HepG2 (cell line): ENCODE results near the gene RPS6KA2. TPM values are rescaled to one million over a fixed set of nuclear protein-coding genes. Genes with fewer than 3 reads are reported as not detected.

Experiments
- ATAC-seq: fragments of 200-7000 bp; cut with Tn5 transposase; 3 replicates; pipeline ENCODE4 v1.9.1; 2020; ENCODE audit warnings: mild to moderate bottlenecking, moderate library complexity
- BruUV-seq: library from RNA; stranded (reverse); fragments of 400-500 nt; replicated peaks from 2 replicates; lab custom pipeline; 2021; lab: Mats Ljungman, UMichigan
- CTCF ChIA-PET: fragments of 300-600 bp; formaldehyde crosslinking; extraction: SDS; loops from one replicate; lab custom pipeline; 2021; ENCODE audit warnings: low total read pairs, inconsistent platforms, low intra/inter-chr PET ratio; lab: Yijun Ruan, JAX
- POLR2A ChIA-PET: fragments of 350-600 bp; sonication (Branson Sonifier 250); formaldehyde crosslinking; loops from one replicate; lab custom pipeline; 2020; ENCODE audit warnings: antibody characterized with exemption, inconsistent platforms; lab: Yijun Ruan, JAX
- DNase-seq: peaks from one replicate; pipeline ENCODE4 v3.0.0-alpha.2; 2015; ENCODE audit warnings: low spot score
- FAIRE-seq: peaks from 3 replicates; lab custom pipeline; 2011; peaks lifted over from hg19 to GRCh38; lab: Jason Lieb, UNC
- H2AFZ ChIP-seq: one replicate; pipeline ENCODE4 v1.6.1; 2011; ENCODE audit warnings: low read length, inconsistent platforms
- H3K27ac ChIP-seq: fragments of 300-600 bp; 3 replicates; pipeline ENCODE4 v1.8.0; 2011; ENCODE audit warnings: mixed run types, mild to moderate bottlenecking, mixed read lengths, low read length, inconsistent platforms; ENCODE audit not compliant: insufficient read depth; ENCODE audit errors: extremely low read length
- H3K27me3 ChIP-seq, 2 experiments: fragments of 200-600 bp in 1 of 2; 2 replicates in 1 of 2; 3 replicates in 1 of 2; pipeline versions ENCODE4 v1.6.0 to v1.8.0; 2011; ENCODE audit warnings: low read length in 2 of 2, mild to moderate bottlenecking in 2 of 2, moderate library complexity in 2 of 2, inconsistent platforms in 1 of 2; ENCODE audit not compliant: insufficient read depth in 2 of 2, control insufficient read depth in 1 of 2
- H3K36me3 ChIP-seq, 2 experiments: fragments of 200-600 bp in 1 of 2; replicated peaks in 1 of 2; 2 replicates in 1 of 2; 3 replicates in 1 of 2; pipeline versions ENCODE4 v1.5.1 to v1.8.0; 2011; ENCODE audit warnings: low read length in 2 of 2, inconsistent platforms in 1 of 2; ENCODE audit not compliant: insufficient read depth in 2 of 2, control insufficient read depth in 1 of 2
- H3K4me1 ChIP-seq: 2 replicates; pipeline ENCODE4 v1.5.1; 2012; ENCODE audit warnings: low read length, inconsistent platforms; ENCODE audit not compliant: insufficient read depth
- H3K4me2 ChIP-seq: 2 replicates; pipeline ENCODE4 v1.6.0; 2011; ENCODE audit warnings: low read depth, low read length, inconsistent platforms
- H3K4me3 ChIP-seq, 3 experiments: fragments of 200-600 bp in 1 of 3; sonication (generic), shearing (Covaris generic) in 1 of 3; replicated peaks in 1 of 3; 2 replicates each; pipeline ENCODE4 v1.5.1; 2011 to 2016; ENCODE audit warnings: low read length in 3 of 3, inconsistent platforms in 2 of 3, low read depth in 2 of 3, mild to moderate bottlenecking in 2 of 3, control low read depth in 1 of 3, mixed read lengths in 1 of 3; ENCODE audit not compliant: insufficient read depth in 1 of 3
- H3K79me2 ChIP-seq: one replicate; pipeline ENCODE4 v1.6.1; 2011; ENCODE audit warnings: low read length, inconsistent platforms; ENCODE audit not compliant: insufficient read depth
- H3K9ac ChIP-seq: 2 replicates; pipeline ENCODE4 v1.6.0; 2011; ENCODE audit warnings: mild to moderate bottlenecking, low read depth, low read length, inconsistent platforms; ENCODE audit not compliant: insufficient read depth
- H3K9me3 ChIP-seq: 2 replicates; pipeline ENCODE4 v1.5.1; 2012; ENCODE audit warnings: mild to moderate bottlenecking, low read length
- H4K20me1 ChIP-seq: 2 replicates; pipeline ENCODE4 v1.6.0; 2011; ENCODE audit warnings: inconsistent platforms, mild to moderate bottlenecking, low read length, moderate library complexity; ENCODE audit not compliant: insufficient read depth
- ATAD3A ChIP-seq: sonication (generic); formaldehyde crosslinking; IDR thresholded peaks from 2 replicates; pipeline ENCODE4 v1.4.0; 2020; ENCODE audit warnings: missing genetic modification reagents
- ATF7 ChIP-seq, 2 experiments: fragments of 450-650 bp in 1 of 2; sonication (generic) in 1 of 2; formaldehyde crosslinking in 1 of 2; IDR thresholded peaks; 2 replicates each; pipeline versions ENCODE4 v1.4.0 to v1.6.1; 2016 to 2020; ENCODE audit warnings: antibody characterized with exemption in 1 of 2, mild to moderate bottlenecking in 1 of 2, missing genetic modification reagents in 1 of 2
- ATRX ChIP-seq: sonication (generic); formaldehyde crosslinking; IDR thresholded peaks from 2 replicates; pipeline ENCODE4 v1.4.0; 2020; ENCODE audit warnings: missing genetic modification reagents, borderline replicate concordance
- CREB1 ChIP-seq, 2 experiments: fragments of 450-650 bp in 1 of 2; IDR thresholded peaks; 2 replicates each; pipeline ENCODE4 v1.6.1; 2016 to 2017; ENCODE audit warnings: control low read depth in 1 of 2, mild to moderate bottlenecking in 1 of 2, missing compliant biosample characterization in 1 of 2, missing genetic modification characterization in 1 of 2
- FOXA3 ChIP-seq: IDR thresholded peaks from 2 replicates; pipeline ENCODE4 v1.6.1; 2016; ENCODE audit warnings: missing genetic modification reagents, missing compliant biosample characterization
- HNF4G ChIP-seq, 2 experiments: sonication (generic) in 1 of 2; formaldehyde crosslinking in 1 of 2; IDR thresholded peaks; 2 replicates each; pipeline versions ENCODE4 v1.4.0 to v1.6.1; 2011 to 2020; ENCODE audit warnings: borderline replicate concordance in 2 of 2, low read depth in 2 of 2, mild to moderate bottlenecking in 2 of 2, low read length in 1 of 2, missing genetic modification reagents in 1 of 2, moderate library complexity in 1 of 2
- NKX3-1 ChIP-seq: sonication (generic); formaldehyde crosslinking; IDR thresholded peaks from 2 replicates; pipeline ENCODE4 v1.5.0; 2020; ENCODE audit warnings: missing genetic modification reagents
- RAD51 ChIP-seq: fragments of 450-650 bp; IDR thresholded peaks from 2 replicates; pipeline ENCODE4 v1.6.1; 2016; ENCODE audit warnings: borderline replicate concordance
- SMAD1 ChIP-seq: sonication (generic); formaldehyde crosslinking; IDR thresholded peaks from 2 replicates; pipeline ENCODE4 v1.4.0; 2020; ENCODE audit warnings: missing genetic modification reagents, low read depth, mild to moderate bottlenecking, borderline replicate concordance
- SSRP1 ChIP-seq: IDR thresholded peaks from 2 replicates; pipeline ENCODE4 v1.6.1; 2016; ENCODE audit warnings: control low read depth
- ZNF138 ChIP-seq: sonication (generic); formaldehyde crosslinking; IDR thresholded peaks from 2 replicates; pipeline ENCODE4 v1.5.0; 2020; ENCODE audit warnings: mild to moderate bottlenecking, low read depth, missing genetic modification reagents
- ZNF432 ChIP-seq: sonication (generic); formaldehyde crosslinking; IDR thresholded peaks from 2 replicates; pipeline ENCODE4 v1.5.0; 2020; ENCODE audit warnings: missing genetic modification reagents, mild to moderate bottlenecking, borderline replicate concordance
- ZNF572 ChIP-seq: sonication (generic); formaldehyde crosslinking; IDR thresholded peaks from 2 replicates; pipeline ENCODE4 v1.5.1; 2020; ENCODE audit warnings: mild to moderate bottlenecking, missing genetic modification reagents
- WGBS: methylation state at CpG from one replicate; pipeline ENCODE4 v1.1.6; 2017; ENCODE audit warnings: low lambda C conversion rate; 5-methylcytosine and 5-hydroxymethylcytosine counted together
- in situ Hi-C: cut with HindIII; loops from 2 replicates; pipeline ENCODE4 v1.10.0; 2017; ENCODE audit warnings: low pct_unique_long_range_greater_than_20kb; ENCODE audit not compliant: extremely low pct_ligation_motif_present
- intact Hi-C: fragments of 100-400 bp; cut with micrococcal nuclease; formaldehyde crosslinking; loops from one replicate; pipeline ENCODE4 v1.10.0; 2022; ENCODE audit not compliant: unreplicated experiment
- polyA plus RNA-seq, 8 experiments: library from polyadenylated mRNA; depleted of rRNA in 3 of 8; stranded (reverse) in 7 of 8; unstranded in 1 of 8; fragments of >200 nt; fragmentation: Illumina TruSeq in 4 of 8; extraction: Trizol in 4 of 8; gene quantifications; 2 replicates each; pipeline versions ENCODE4 v1.2.1 to v1.2.3, GENCODE V29; 2011 to 2016; ENCODE audit warnings: low read depth in 4 of 8, missing spikeins in 1 of 8, mixed read lengths in 1 of 8; ENCODE audit not compliant: insufficient read depth in 1 of 8
- total RNA-seq, 5 experiments: library from RNA; depleted of rRNA; stranded (reverse); fragments of >200 nt; fragmentation: Illumina TruSeq; extraction: Trizol; gene quantifications; 2 replicates each; pipeline ENCODE4 v1.2.3, GENCODE V29; 2016; ENCODE audit warnings: low read depth in 1 of 5
- TF ChIP-seq, protein P1 (sequence below): sonication (generic); formaldehyde crosslinking; conservative IDR thresholded peaks from 2 replicates; pipeline ENCODE4 v1.8.0; 2022; ENCODE audit warnings: mild to moderate bottlenecking, moderate library complexity, missing genetic modification reagents
- TF ChIP-seq, protein P2 (sequence below): sonication (generic); formaldehyde crosslinking; IDR thresholded peaks from 2 replicates; pipeline ENCODE4 v1.9.0; 2022; ENCODE audit warnings: low read depth, missing genetic modification reagents

The RPS6KA2 gene
- total and polyA plus RNA-seq, 2 of the 13 experiments (the other 11 are each of a cell fraction or from before 2014, with no cell fraction given): 0.22 to 0.38 TPM

DNA sequence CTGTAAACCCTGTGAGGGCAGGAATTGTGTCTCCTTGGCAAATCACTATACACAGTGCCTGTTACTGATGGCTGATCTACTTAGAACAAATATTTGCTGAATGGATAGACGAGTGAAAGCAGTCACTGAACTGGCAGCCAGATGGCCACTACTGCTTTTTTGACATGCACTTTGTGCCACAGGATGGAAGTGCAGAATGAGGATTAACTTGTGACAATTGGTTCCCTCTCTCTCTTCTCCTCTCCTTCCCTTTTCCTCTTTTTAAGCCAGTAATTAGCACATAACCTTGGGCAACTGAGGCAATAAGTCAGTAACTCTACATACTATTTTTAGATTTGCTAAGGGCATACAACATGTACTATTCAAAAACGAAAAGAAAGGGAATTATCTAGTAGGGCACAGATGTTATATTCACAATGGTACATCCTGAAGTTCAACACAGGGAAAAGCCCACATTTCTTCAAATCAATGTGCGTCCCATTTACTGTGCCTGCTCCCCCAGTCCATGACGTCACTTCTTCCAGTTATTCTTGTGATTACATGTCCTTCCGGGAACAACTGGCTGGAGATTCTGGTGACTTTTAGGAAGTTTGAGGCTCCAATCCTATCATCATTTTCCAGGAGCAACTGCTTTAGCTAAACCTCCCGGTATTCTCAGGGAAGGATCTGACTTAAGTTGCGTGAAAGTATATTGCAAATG lies 17.0 kb upstream of the RPS6KA2 start:
- in situ Hi-C loops: no loop called here

More for the DNA sequence above, 17.0 kb upstream of the RPS6KA2 start:
- Histone ChIP-seq H2AFZ (no peak overlapping the region), H3K27me3 (peaks cover 3 to 35% of the 10 kb centered on the region in 2 experiments), H4K20me1 (no peaks in the 10 kb centered on the region), H3K4me1 (no peaks in the 10 kb centered on the region), H3K27ac (no peak overlapping the region), H3K4me3 (no peak overlapping the region), H3K4me2 (no peak overlapping the region), H3K36me3 (no peaks in the 10 kb centered on the region), H3K79me2 (no peaks in the 10 kb centered on the region), H3K9ac (no peak overlapping the region), H3K9me3 (no peaks in the 10 kb centered on the region)
- BruUV-seq: no TSS peak
- FAIRE-seq (no peak), ATAC-seq (no peak), DNase-seq (no peak)
- 3% methylated on average over 7 of the region's 7 CpGs for WGBS
- intact Hi-C loops: no loop called here
- ChIA-PET POLR2A (no interaction called here), CTCF (no interaction called here)
- TF ChIP-seq SMAD1 (CRISPR knock-in tag) (no peak), ZNF432 (CRISPR knock-in tag) (no peak), ZNF138 (no peak), HNF4G (IDR thresholded peaks at IDR 0.05; ENCODE audit: borderline replicate concordance, low read depth, low read length) (no peak), HNF4G (CRISPR knock-in tag; IDR thresholded peaks at IDR 0.05; ENCODE audit: borderline replicate concordance, low read depth) (no peak), NKX3-1 (CRISPR knock-in tag) (no peak), ATRX (CRISPR knock-in tag) (no peak), RAD51 (no peak), ATAD3A (CRISPR knock-in tag) (no peak), SSRP1 (no peak), ZNF572 (CRISPR knock-in tag) (no peak), CREB1 (IDR thresholded peaks at IDR 0.05) (peak; percentile 96), CREB1 (CRISPR knock-in tag; IDR thresholded peaks at IDR 0.05) (no peak), FOXA3 (no peak), ATF7 (IDR thresholded peaks at IDR 0.05) (peak; percentile 99), ATF7 (CRISPR knock-in tag; IDR thresholded peaks at IDR 0.05) (no peak)
- TF ChIP-seq, protein P1, sequence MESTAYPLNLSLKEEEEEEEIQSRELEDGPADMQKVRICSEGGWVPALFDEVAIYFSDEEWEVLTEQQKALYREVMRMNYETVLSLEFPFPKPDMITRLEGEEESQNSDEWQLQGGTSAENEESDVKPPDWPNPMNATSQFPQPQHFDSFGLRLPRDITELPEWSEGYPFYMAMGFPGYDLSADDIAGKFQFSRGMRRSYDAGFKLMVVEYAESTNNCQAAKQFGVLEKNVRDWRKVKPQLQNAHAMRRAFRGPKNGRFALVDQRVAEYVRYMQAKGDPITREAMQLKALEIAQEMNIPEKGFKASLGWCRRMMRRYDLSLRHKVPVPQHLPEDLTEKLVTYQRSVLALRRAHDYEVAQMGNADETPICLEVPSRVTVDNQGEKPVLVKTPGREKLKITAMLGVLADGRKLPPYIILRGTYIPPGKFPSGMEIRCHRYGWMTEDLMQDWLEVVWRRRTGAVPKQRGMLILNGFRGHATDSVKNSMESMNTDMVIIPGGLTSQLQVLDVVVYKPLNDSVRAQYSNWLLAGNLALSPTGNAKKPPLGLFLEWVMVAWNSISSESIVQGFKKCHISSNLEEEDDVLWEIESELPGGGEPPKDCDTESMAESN (CRISPR knock-in tag): 0 out of 2 replicates have a peak, but pooled peaks have one; percentile 37
- TF ChIP-seq, protein P2, sequence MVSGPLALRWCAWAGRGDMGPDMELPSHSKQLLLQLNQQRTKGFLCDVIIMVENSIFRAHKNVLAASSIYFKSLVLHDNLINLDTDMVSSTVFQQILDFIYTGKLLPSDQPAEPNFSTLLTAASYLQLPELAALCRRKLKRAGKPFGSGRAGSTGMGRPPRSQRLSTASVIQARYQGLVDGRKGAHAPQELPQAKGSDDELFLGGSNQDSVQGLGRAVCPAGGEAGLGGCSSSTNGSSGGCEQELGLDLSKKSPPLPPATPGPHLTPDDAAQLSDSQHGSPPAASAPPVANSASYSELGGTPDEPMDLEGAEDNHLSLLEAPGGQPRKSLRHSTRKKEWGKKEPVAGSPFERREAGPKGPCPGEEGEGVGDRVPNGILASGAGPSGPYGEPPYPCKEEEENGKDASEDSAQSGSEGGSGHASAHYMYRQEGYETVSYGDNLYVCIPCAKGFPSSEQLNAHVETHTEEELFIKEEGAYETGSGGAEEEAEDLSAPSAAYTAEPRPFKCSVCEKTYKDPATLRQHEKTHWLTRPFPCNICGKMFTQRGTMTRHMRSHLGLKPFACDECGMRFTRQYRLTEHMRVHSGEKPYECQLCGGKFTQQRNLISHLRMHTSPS (CRISPR knock-in tag): no peak
